Esophagus mucosa (tissue), 1 donor: ENCODE results near the gene TCF12. TPM values are rescaled to one million over a fixed set of nuclear protein-coding genes. Genes with fewer than 3 reads are reported as not detected.
"Not testable (repeated sequence)": the region's sequence is repeated elsewhere in the genome, so short reads cannot be mapped to it uniquely, and the experiment has no call there.

Experiments used
- ATAC-seq: fragments of 200-7000 bp; cut with Tn5 transposase; one replicate; pipeline ENCODE4 v1.9.1; 2020
- total RNA-seq: library from RNA; stranded (reverse); gene quantifications from one replicate; pipeline ENCODE4 v1.2.4, GENCODE V29; 2023
- donor health status: DM: yes; HTN: yes; CAD: no.

The TCF12 gene
- total RNA-seq, 1 donor from 2014 or later = 47.9 TPM

GRCh38 chr15:57095896-57096295 lies 177.5 kb downstream of the TCF12 start:
- no peak for ATAC-seq

GRCh38 chr15:57097246-57097645 lies 178.8 kb downstream of the TCF12 start:
- ATAC-seq = no peak

GRCh38 chr15:57097919-57098543 lies 179.6 kb downstream of the TCF12 start:
- not testable (repeated sequence) for ATAC-seq

- ATAC-seq = no peak
These were observed 180.5 kb downstream of the TCF12 start for GRCh38 chr15:57098896-57099295.

DNA sequence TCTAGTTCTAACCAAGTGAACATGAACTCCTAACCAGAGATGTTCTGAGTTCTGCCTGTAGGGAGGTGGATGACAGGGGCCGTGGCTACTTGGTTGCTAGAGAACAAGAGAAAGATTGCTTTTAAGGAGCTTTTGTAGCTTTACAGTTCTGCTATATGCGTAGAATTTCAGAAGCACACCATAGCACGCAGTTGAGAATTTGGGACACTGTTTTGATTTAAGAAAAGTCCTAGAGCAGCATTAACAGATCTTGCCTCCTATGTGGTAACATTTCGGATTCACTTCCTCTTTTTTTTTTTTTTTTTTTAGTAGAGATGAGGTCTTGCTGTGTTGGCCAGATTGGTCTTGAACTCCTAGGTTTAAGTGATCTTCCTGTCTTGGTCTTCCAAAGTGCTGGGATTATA lies 181.7 kb downstream of the TCF12 start:
- ATAC-seq = no peak

GRCh38 chr15:57102858-57103257 lies 184.4 kb downstream of the TCF12 start:
- ATAC-seq = no peak

DNA sequence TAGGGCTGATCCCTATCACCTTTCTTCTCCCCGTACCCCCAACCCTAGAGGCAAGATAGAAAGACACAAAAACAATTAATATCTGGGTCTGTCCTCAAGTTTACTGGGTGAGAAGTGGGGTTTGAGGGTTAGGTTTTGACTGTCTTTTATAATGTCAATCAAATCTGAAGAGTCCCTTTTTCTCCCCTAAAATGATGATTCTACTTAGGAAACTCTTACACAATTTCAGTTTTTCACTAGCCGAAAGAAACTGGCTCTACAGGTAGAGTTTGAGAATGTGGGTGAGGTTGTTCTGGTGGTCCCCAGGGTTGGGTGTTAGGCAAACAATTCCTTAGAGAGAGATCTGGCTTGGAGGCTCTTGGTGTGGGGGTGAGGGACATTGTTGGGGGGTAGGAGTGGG lies 189.9 kb downstream of the TCF12 start:
- no peak for ATAC-seq

DNA sequence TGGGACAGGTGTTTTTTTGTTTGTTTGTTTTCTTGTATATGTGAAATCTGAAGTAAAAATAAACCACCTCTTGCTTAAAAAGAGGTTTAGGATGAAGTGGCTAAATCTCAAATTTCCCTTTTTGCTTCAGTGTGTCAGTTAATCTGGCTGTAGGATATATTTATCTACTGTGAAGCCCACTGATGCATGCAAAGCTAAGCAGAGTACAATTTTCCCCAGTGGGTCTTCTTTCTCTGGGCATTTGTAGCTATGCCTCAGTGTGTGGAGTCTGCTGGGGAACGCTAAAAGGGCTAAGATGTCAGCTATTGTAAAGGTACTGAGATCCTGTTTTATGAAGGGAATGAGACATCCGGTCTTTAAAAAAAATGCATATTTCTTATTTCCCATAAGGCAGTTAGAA lies 190.6 kb downstream of the TCF12 start:
- no peak for ATAC-seq

GRCh38 chr15:57111002-57111401 lies 192.6 kb downstream of the TCF12 start:
- ATAC-seq = no peak

DNA sequence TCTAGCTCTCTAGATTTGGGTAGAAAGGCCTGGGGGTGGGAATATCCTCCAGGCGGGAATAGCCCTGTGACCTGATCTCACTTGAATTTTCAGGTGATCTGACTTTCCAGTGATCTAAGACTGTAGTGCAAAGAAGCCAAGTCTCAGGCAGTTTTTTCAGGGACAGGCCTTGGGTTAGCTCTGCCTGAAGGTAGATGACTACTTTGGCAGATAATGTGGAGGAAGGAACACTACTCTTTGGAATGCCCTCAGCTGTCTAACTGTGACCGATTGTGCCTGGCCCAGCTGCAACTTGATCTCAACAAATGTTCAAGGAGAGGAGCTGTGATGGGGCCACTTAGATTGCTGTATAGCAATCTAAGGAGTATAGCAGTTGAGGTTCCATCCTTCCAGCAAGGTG lies 193.7 kb downstream of the TCF12 start:
- no peak for ATAC-seq

GRCh38 chr15:57114070-57114469 lies 195.6 kb downstream of the TCF12 start:
- ATAC-seq = no peak

DNA sequence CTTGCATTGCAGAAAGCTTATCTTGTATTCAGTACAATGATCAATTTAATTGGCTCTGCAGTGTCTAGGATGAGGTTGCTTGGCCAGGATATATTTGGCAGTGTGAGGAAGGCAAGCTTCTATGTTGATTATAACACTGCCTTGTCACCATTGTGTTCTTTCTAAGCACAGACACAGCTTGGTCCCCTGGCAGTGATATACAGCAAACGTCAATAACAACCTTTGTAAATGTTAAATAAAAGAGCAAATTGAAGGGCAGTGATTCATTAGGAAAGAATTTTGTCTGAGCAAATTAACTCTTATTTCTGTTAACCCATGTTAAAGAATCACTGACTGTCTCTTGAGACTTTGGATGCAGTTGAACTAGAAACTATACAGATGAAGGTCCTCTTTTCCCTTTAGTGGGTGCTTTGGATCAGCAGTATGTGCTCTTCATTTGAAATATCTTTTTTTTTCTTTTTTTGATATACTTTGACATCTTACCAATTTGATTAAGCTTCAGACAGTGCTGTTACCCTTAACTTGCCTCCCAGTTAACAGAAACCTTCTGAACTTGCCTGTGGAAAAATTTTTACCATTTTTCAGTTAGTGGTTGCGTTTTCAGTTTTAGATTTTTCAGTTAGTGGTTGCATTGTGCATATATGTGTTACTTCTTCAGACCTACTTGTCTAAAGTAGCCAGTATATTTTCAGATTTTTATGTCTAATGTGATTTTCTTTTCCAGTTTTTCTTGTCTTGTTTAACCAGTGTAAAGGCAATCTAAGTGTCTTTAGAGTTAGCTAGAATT lies 199.8 kb downstream of the TCF12 start:
- no peak for ATAC-seq

DNA sequence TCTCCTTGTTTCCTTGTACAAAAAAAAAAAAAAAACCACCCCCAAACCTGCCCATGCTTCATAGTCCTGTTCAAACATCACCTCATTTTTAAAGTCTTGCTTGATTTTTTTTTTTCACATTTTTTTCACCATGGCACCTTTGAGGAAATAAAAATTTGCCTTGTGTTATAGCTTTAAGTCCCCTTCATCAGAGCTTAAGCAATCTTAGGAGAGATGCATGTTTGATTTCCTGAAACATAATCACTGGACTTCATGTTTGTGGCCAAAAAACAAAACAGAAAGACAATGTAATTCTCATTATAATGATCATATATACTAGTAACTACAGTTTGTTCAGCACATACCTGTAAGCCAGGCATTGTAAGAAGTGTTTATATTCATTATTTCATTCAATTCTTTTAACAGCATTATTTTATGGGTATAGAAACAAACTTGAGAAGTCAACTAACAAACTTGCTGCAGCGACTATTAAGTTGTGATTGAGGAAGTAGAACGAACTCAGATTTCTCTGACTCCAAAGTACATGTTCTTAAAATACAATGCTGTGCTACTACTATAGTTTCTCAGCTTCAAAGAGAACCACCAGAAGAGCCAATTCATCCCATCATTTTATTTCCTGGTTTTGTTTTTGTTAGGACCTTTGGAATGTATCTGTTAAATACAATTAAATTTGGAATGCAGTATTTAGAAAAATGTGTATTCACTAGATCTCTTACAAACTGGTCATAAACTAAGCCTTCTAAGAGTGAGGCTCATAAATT lies 203.8 kb downstream of the TCF12 start:
- no peak for ATAC-seq

- ATAC-seq = no peak
These were observed 205.6 kb downstream of the TCF12 start for GRCh38 chr15:57124036-57124435.

DNA sequence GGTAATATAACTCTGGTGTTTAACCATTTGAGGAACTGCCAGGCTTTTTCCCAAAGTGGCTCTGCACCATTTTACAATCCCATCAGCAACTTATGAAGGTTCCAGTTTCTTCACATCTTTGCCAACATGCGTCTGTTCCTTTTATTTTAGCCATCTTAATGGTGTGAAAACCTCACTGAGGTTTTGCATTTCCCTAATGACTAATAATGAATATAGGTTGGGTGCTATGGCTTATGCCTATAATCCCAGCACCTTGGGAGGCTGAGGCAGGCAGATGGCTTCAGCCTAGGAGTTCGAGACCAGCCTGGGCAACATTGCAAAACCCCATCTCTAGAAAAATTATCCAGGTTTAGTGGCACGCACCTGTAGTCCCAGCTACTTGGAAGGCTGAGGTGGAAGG lies 210.6 kb downstream of the TCF12 start:
- ATAC-seq = no peak

DNA sequence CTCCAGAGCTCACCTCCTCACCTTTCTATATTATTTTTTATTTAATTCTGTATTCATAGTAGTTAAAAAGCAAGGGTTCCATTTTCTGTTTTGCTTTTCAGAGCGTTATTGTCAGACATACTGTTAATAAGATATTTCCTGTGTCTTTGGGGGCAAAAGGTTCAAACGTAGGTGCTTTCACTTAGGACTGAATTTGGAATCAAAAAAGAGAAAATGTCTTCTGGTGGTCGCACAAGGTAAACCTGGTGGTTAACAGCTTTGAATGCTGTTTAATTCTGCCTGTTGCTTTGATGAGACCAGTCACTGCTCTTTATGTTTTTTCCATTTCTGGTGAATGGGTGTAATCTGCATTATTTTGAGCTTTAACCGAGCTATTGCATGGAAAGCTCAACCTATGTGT lies 212.5 kb downstream of the TCF12 start:
- no peak for ATAC-seq

DNA sequence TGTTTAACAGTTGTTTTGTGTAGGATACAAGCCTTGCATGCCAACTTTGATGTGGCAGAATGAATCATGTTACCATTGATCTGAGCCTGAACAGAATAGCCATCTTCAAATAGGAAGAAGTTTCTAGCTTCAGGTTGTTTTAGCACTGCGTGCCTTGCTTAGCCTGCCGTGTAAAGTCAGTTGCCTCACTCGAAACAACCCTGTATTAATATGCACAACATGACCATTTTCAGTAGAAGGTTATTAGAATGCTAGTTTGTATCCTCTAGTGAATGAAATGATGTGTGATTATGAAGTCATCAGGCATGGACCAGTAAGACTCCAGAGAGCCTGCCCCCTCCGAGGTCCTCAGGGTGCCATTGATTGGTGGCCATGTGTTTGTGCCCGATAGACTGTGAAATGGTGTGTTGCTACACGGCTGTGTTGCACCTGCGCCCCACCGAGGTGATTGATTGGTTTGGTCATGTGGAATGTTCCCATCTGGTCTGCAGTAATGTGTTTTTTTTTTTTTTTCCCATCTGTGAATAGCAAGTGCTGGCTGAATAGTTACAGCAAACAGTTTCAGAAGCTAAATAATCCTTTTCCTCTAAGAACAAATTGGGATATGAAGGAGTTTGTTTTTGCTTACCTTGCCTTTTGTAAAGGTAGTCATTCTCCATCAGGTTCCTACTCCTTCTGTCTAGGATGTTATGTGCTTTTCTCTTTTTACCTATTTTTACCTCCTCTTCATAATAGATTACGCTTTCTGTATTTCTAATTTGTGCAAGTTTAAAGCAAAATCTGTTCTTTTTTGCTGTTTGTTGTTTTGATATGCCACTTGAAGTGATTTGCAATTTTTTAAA lies 214.9 kb downstream of the TCF12 start:
- no peak for ATAC-seq

GRCh38 chr15:57134071-57134605 lies 215.7 kb downstream of the TCF12 start:
- no peak for ATAC-seq

- ATAC-seq = no peak
These were observed 216.4 kb downstream of the TCF12 start for GRCh38 chr15:57134851-57135250.

- no peak for ATAC-seq
These were observed 217.4 kb downstream of the TCF12 start for GRCh38 chr15:57135800-57136199.

DNA sequence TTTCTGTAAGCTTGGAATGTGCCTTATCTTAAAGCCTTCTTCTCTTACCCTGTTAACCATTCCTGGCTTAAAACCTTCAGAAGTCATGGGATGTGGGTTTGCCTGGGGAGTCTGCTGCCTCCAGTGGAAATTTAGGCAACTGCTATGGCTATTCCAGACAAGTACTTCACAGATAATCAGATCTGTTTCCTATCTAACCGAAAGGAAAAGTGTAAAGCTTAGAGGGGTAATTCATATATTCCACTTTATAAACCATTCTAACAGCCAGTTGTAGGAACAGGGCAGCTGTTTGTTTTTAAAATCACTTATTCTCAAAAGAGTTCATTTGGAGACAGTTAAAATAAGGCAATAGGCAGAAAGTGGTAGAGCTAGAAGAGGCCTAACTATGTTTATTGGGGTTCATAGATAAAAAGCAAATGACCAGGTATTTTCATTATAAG lies 219.9 kb downstream of the TCF12 start:
- ATAC-seq = peak; percentile 51

- no peak for ATAC-seq
These were observed 225.2 kb downstream of the TCF12 start for GRCh38 chr15:57143511-57144078.
